Fibroblast of the aortic adventitia (primary cell): ENCODE measurements around the gene ZSCAN5A. TPM values are rescaled to one million over a fixed set of nuclear protein-coding genes. Genes with fewer than 3 reads are reported as not detected.
A peak's percentile ranks its signal among the peaks of the same experiment; 100 is the strongest.
"Not testable (repeated sequence)": the region's sequence is repeated elsewhere in the genome, so short reads cannot be mapped to it uniquely, and the experiment has no call there.

ENCODE experiments used
- DNase-seq: peaks from one replicate; pipeline ENCODE4 v3.0.0-alpha.2; 2010; ENCODE audit warnings: low read depth
- H3K4me3 ChIP-seq: 2 replicates; pipeline ENCODE4 v1.5.1; 2011; ENCODE audit warnings: low read depth, mild to moderate bottlenecking, control low read depth, low read length, moderate library complexity
- CTCF ChIP-seq: IDR thresholded peaks from 2 replicates; pipeline ENCODE4 v1.5.1; 2011; ENCODE audit warnings: mild to moderate bottlenecking, low read length, control low read depth, inconsistent platforms; ENCODE audit not compliant: insufficient read depth
- total RNA-seq: library from RNA; depleted of rRNA; stranded (reverse); fragments of >200 nt; gene quantifications from 2 replicates; pipeline ENCODE4 v1.2.3, GENCODE V29; 2012; ENCODE audit warnings: low replicate concordance

Gene ZSCAN5A
- total RNA-seq, 1 donor, result 6.1 TPM

DNA sequence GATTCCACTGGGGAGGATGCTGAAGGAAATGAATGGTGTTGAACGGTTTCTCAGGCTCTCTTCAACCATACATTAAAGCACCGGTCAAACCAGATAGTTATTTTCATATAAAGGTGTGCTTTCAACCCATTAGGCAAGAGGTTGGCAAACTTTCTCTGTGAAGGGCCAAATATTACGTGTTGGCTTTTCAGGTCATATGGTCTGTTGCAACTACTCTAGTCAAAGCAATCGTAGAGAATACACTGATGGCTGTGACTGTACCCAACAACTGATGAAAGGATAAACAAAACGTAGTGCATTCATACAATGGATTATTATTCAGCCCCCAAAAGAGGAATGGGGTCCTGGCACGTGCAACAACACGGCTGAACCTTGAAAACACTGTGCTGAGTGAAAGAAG, 5.8 kb downstream of the ZSCAN5A start:
- no peak for DNase-seq
- TF ChIP-seq CTCF, result no peak
- H3K4me3 ChIP-seq, result no peak overlapping the region

DNA sequence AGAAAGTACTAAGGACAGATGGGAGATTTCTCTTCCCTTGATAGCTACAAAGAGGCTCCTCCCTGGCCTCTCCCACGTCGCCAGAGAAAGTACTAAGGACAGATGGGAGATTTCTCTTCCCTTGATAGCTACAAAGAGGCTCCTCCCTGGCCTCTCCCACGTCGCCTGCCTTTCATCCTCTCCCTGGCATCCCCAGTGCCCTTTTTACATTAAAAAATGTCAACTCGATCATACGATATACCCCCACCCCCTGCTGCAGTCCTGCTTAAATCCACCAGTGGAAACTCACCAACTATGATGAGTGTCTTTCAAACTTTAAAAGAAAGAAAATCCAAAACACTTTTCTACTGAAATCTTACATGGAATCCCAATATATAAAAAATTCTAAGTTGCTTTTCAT, 7.6 kb downstream of the ZSCAN5A start:
- DNase-seq, result not testable (repeated sequence)

DNA sequence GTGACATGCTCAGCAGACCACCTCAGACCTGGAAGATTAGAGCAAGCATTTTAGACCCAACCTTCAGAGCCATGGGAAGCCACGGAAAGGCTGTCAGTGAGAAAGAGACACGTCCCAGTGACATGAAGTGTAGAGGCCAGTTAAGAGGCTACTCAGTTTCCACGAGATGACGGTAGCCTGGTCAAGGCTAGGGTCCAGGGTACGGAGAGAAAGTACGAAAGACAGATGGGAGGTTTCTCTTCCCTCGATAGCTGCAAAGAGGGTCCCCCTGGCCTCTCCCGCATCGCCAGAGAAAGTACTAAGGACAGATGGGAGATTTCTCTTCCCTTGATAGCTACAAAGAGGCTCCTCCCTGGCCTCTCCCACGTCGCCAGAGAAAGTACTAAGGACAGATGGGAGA, 8.6 kb downstream of the ZSCAN5A start:
- TF ChIP-seq CTCF, result no peak
- DNase-seq, result no peak
- H3K4me3 ChIP-seq, result no peak overlapping the region

More for the DNA sequence above, 7.6 kb downstream of the ZSCAN5A start:
- H3K4me3 ChIP-seq, result not testable (repeated sequence)

DNA sequence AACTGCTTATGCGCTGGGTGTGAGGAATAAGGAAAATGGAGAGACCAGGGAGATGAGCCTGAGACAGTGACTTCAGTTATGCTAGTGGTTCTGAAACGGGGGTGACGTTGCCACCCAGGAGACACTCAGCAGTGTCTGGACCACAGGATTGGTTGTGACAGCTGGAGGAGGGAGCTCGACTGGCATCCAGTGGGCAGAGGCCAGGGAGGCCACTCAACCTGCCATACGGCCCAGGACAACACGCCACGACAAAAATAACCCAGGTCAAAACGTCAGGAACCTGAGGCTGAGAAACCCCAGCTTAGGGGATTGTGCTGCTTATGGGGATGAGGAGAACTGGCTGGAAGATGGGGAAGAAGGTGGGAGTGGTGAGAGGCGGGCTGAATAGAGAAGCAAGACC, 10.4 kb downstream of the ZSCAN5A start:
- no peak for TF ChIP-seq CTCF
- no peak for DNase-seq
- H3K4me3 ChIP-seq, result no peak overlapping the region

DNA sequence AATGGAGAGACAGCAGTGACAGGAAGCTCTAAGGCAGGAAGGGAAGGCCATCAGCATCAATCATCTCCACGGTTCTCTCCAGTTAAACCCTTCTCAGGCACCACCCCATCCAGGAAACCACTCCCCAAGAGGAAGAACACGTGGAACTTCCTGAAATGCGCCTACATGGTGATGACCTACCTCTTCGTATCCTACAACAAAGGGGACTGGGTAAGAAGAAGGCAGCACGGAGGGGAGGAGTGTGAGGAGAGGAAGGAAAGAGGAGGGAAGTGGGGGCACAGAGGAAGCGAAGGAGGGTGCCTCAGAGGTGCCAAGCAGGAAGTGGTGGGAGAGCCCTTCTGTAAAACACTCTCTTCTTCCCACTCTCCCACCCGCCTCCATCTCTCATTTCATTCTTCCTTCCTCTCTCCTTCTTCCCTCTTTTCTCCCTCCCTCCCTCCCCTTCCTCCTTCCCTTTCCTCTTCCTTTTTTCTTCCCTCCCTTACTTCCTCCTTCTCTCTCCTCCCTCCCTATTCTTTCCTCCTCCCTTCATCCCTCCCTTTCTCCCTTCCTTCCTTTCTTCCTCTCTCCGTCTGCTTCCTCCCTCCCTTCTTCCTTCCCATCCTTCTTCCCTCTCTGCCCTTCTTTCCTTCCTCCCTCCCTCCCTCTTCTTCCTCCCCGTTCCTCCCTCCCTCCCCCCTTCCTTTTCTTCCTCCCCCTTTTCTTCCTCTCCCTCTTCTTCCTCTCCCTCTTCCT, 12.6 kb downstream of the ZSCAN5A start:
- no peak overlapping the region for H3K4me3 ChIP-seq
- DNase-seq, result no peak
- no peak for TF ChIP-seq CTCF

- TF ChIP-seq CTCF, result peak; percentile 26
- no peak overlapping the region for H3K4me3 ChIP-seq
- no peak for DNase-seq
Observed at GRCh38 chr19:56301155-56301554, 13.5 kb downstream of the ZSCAN5A start.

- DNase-seq, result no peak
- no peak for TF ChIP-seq CTCF
- no peak overlapping the region for H3K4me3 ChIP-seq
Observed at GRCh38 chr19:56299688-56300087, 15.0 kb downstream of the ZSCAN5A start.
